ENCODE measurements around the gene SLC6A5.

GRCh38 chr11:20564846-20565635 lies 34.4 kb upstream of the SLC6A5 start:
- TF ChIP-seq POLR2A (IDR thresholded peaks at IDR 0.05) = no peak
- TF ChIP-seq POLR2AphosphoS5 (IDR thresholded peaks at IDR 0.05) = no peak

Data from suprapubic skin (tissue), 4 donors.